B cell (primary cell): ENCODE results near the gene CLN6. TPM values are rescaled to one million over a fixed set of nuclear protein-coding genes. Genes with fewer than 3 reads are reported as not detected.

Experiments
- ATAC-seq: fragments of 200-7000 bp; cut with Tn5 transposase; one replicate; pipeline ENCODE4 v1.10.0; 2021; ENCODE audit warnings: low read depth, mild to moderate bottlenecking, moderate number of reproducible peaks, moderate library complexity
- CTCF ChIA-PET: fragments of 350-600 bp; sonication (Branson Sonifier 250); formaldehyde crosslinking; loops from one replicate; lab custom pipeline; 2021; ENCODE audit warnings: antibody characterized with exemption, inconsistent platforms; lab: Charles Lee
- POLR2A ChIA-PET: fragments of 350-600 bp; sonication (Branson Sonifier 250); formaldehyde crosslinking; loops from one replicate; lab custom pipeline; 2021; ENCODE audit warnings: antibody characterized with exemption; lab: Charles Lee
- DNase-seq: peaks from one replicate; pipeline ENCODE4 v3.0.0; 2013
- H2AFZ ChIP-seq: 2 replicates; pipeline ENCODE4 v1.6.1; 2012; ENCODE audit warnings: mild to moderate bottlenecking, low read depth, low read length; ENCODE audit not compliant: insufficient read depth, poor library complexity, severe bottlenecking
- H3K27ac ChIP-seq, 2 donors: 1 replicate in 1 of 2; 2 replicates in 1 of 2; pipeline ENCODE4 v1.5.1; 2012 to 2013; ENCODE audit warnings: low read length in 2 of 2, mild to moderate bottlenecking in 2 of 2, moderate library complexity in 1 of 2
- H3K27me3 ChIP-seq, 4 experiments: fragments of 200-600 bp in 1 of 4; sonication (generic) in 1 of 4; replicated peaks in 1 of 4; 1 replicate in 2 of 4; 2 replicates in 2 of 4; pipeline versions ENCODE4 v1.6.1 to v1.7.0; 2013 to 2016; ENCODE audit warnings: low read length in 3 of 4, mild to moderate bottlenecking in 2 of 4, mixed read lengths in 1 of 4, moderate library complexity in 1 of 4; ENCODE audit not compliant: insufficient read depth in 4 of 4, control insufficient read depth in 3 of 4; ENCODE audit errors: control extremely low read depth in 1 of 4
- H3K36me3 ChIP-seq, 2 experiments: replicated peaks in 1 of 2; 1 replicate in 1 of 2; 2 replicates in 1 of 2; pipeline versions ENCODE4 v1.6.1 to v1.7.1; 2013; ENCODE audit warnings: low read length in 1 of 2; ENCODE audit not compliant: insufficient read depth in 2 of 2, control insufficient read depth in 1 of 2; ENCODE audit errors: control extremely low read depth in 1 of 2, extremely low read depth in 1 of 2
- H3K4me1 ChIP-seq, 2 donors: fragments of 200-600 bp in 1 of 2; sonication (generic) in 1 of 2; 1 replicate in 1 of 2; 2 replicates in 1 of 2; pipeline versions ENCODE4 v1.5.1 to v1.6.1; 2013 to 2017; ENCODE audit warnings: low read length in 2 of 2; ENCODE audit not compliant: control insufficient read depth in 2 of 2, insufficient read depth in 2 of 2
- H3K4me2 ChIP-seq: replicated peaks from 2 replicates; pipeline ENCODE3; 2012; ENCODE audit warnings: mild to moderate bottlenecking, low read depth, low read length; ENCODE audit not compliant: poor library complexity, severe bottlenecking
- H3K4me3 ChIP-seq, 5 experiments: fragments of 200-600 bp in 1 of 5; sonication (generic) in 1 of 5; 1 replicate in 3 of 5; 2 replicates in 2 of 5; pipeline versions ENCODE4 v1.5.1 to v1.7.0; 2011 to 2016; ENCODE audit warnings: low read length in 4 of 5, mild to moderate bottlenecking in 4 of 5, low read depth in 2 of 5, control low read depth in 1 of 5, moderate library complexity in 1 of 5; ENCODE audit not compliant: insufficient read depth in 1 of 5; ENCODE audit errors: control extremely low read depth in 1 of 5, extremely low read depth in 1 of 5
- H3K79me2 ChIP-seq: fragments of 200-600 bp; sonication (generic); one replicate; pipeline ENCODE4 v1.6.0; 2016; ENCODE audit warnings: low read length; ENCODE audit not compliant: control insufficient read depth, insufficient read depth
- H3K9ac ChIP-seq: fragments of 200-600 bp; sonication (generic); 2 replicates; pipeline ENCODE4 v1.6.1; 2017; ENCODE audit warnings: mild to moderate bottlenecking, low read length, moderate library complexity
- H3K9me3 ChIP-seq, 3 donors: one replicate each; pipeline versions ENCODE4 v1.6.1 to v1.7.1; 2013; ENCODE audit warnings: low read length in 2 of 3; ENCODE audit not compliant: control insufficient read depth in 2 of 3, insufficient read depth in 1 of 3; ENCODE audit errors: control extremely low read depth in 1 of 3
- H4K20me1 ChIP-seq: 2 replicates; pipeline ENCODE4 v1.6.0; 2012; ENCODE audit warnings: mild to moderate bottlenecking, low read length; ENCODE audit not compliant: insufficient read depth, control insufficient read depth, poor library complexity, severe bottlenecking
- H3K27ac Mint-ChIP-seq: one replicate; pipeline ENCODE4 v1.8.0; 2021; ENCODE audit warnings: mixed read lengths
- H3K27me3 Mint-ChIP-seq: one replicate; pipeline ENCODE4 v1.8.0; 2021; ENCODE audit warnings: mixed read lengths
- H3K4me1 Mint-ChIP-seq: one replicate; pipeline ENCODE4 v1.8.0; 2021; ENCODE audit warnings: mixed read lengths
- H3K4me3 Mint-ChIP-seq: one replicate; pipeline ENCODE4 v1.8.0; 2021; ENCODE audit warnings: mixed read lengths
- H3K9me3 Mint-ChIP-seq: one replicate; pipeline ENCODE4 v1.8.0; 2022; ENCODE audit warnings: mixed read lengths; ENCODE audit not compliant: insufficient read depth
- CTCF ChIP-seq: fragments of 200-600 bp; IDR thresholded peaks from one replicate; pipeline ENCODE4 v1.8.0; 2022; ENCODE audit warnings: antibody characterized with exemption, mild to moderate bottlenecking
- EZH2 ChIP-seq: IDR thresholded peaks from 2 replicates; pipeline ENCODE4 v1.6.1; 2012; ENCODE audit warnings: borderline replicate concordance, low read depth, mild to moderate bottlenecking, moderate library complexity, low read length; ENCODE audit not compliant: insufficient read depth, poor library complexity, severe bottlenecking
- WGBS: methylation state at CpG from one replicate; pipeline ENCODE4 v1.1.5; 2013; ENCODE audit warnings: missing lambda C conversion rate; ENCODE audit not compliant: insufficient coverage; 5-methylcytosine and 5-hydroxymethylcytosine counted together
- intact Hi-C: fragments of 100-400 bp; cut with micrococcal nuclease; formaldehyde crosslinking; loops from one replicate; pipeline ENCODE4 v1.10.0; 2022
- polyA plus RNA-seq: library from polyadenylated mRNA; depleted of rRNA; stranded (reverse); fragments of >200 nt; gene quantifications from 2 replicates; pipeline ENCODE4 v1.2.3, GENCODE V29; 2012
- total RNA-seq, 2 donors: library from RNA; stranded (reverse); fragments of 120-200 nt in 1 of 2; gene quantifications; 1 replicate in 1 of 2; 2 replicates in 1 of 2; pipeline versions ENCODE4 v1.2.3 to v1.2.4, GENCODE V29; 2013 to 2022

CLN6 gene
- total and polyA plus RNA-seq, 2 donors (not counting 1 experiment from before 2014, with no cell fraction given) = 22.8 TPM

DNA sequence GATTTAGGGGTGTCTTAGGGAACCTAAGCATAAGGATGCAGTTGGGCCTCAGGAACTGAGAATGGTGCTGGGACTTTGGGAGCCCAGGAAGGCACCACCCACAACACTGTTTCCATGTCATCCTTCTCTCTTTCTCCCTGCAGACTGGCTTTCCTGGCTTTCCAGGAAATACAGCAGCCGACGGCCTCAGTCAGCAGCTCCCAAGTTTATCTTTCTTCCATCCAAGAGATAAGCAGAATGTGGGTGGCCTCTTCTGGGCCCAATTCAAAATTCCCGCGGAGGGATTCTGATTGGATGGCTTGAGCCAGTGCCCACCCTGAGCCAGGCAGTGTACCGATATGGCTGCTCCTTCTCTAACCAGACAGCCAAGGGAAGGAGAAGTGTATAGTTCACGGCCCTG, 4.5 kb upstream of the CLN6 start:
- TF ChIP-seq EZH2 = no peak
- no peak for TF ChIP-seq CTCF
- H3K27me3 ChIP-seq = peaks cover 0 to 2% (median 0%) of the 10 kb centered on the region in 4 experiments
- H3K4me1 ChIP-seq = peaks cover 5 to 17% of the 10 kb centered on the region in 2 donors
- H2AFZ ChIP-seq = no peak overlapping the region
- peaks cover 20% of the 10 kb centered on the region for H3K79me2 ChIP-seq
- H4K20me1 ChIP-seq = no peaks in the 10 kb centered on the region
- Mint-ChIP-seq H3K4me3 (no peak overlapping the region), H3K9me3 (no peaks in the 10 kb centered on the region), H3K27ac (no peak overlapping the region), H3K4me1 (peaks cover 16% of the 10 kb centered on the region), H3K27me3 (peaks cover 4% of the 10 kb centered on the region)
- no peak overlapping the region for H3K9ac ChIP-seq
- ATAC-seq (no peak), DNase-seq (no peak)
- ChIA-PET CTCF (no interaction called here), POLR2A (no interaction called here)
- H3K36me3 ChIP-seq = no peaks in the 10 kb centered on the region
- H3K27ac ChIP-seq = no peak overlapping the region
- no peak overlapping the region for H3K4me2 ChIP-seq
- H3K4me3 ChIP-seq = no peak overlapping the region
- WGBS = 92% methylated on average over 4 of the region's 6 CpGs
- H3K9me3 ChIP-seq = no peaks in the 10 kb centered on the region
- intact Hi-C loops = no loop called here

- Mint-ChIP-seq H3K27ac (no peak overlapping the region), H3K4me1 (peaks cover 26% of the 10 kb centered on the region), H3K9me3 (no peaks in the 10 kb centered on the region), H3K4me3 (no peak overlapping the region), H3K27me3 (peaks cover 4% of the 10 kb centered on the region)
- intact Hi-C loops = no loop called here
- Histone ChIP-seq H2AFZ (no peak overlapping the region), H3K4me2 (no peak overlapping the region), H3K79me2 (peaks cover 31% of the 10 kb centered on the region), H3K27me3 (peaks cover 0 to 2% (median 0%) of the 10 kb centered on the region in 4 experiments), H3K4me1 (peaks cover 14 to 28% of the 10 kb centered on the region in 2 donors), H3K27ac (no peak overlapping the region), H4K20me1 (no peaks in the 10 kb centered on the region), H3K36me3 (no peaks in the 10 kb centered on the region), H3K4me3 (no peak overlapping the region), H3K9me3 (no peaks in the 10 kb centered on the region), H3K9ac (no peak overlapping the region)
- CTCF ChIA-PET = interaction anchor here (0.7 to 1.2 kb wide), 2 partner anchors 42 to 45 kb away, joined by 3 to 4 read pairs; partner anchors contain the start of gene FEM1B
- DNase-seq = peak; percentile 43
- TF ChIP-seq CTCF (no peak), EZH2 (no peak)
- WGBS = no CpG with 5 or more reads among the region's 6 CpGs
- no peak for ATAC-seq
- POLR2A ChIA-PET = no interaction called here
These were observed 3.4 kb upstream of the CLN6 start for GRCh38 chr15:68232937-68233336.
